GM18498 (cell line): ENCODE measurements around the gene REPIN1.
A peak's percentile ranks its signal among the peaks of the same experiment; 100 is the strongest.

Experiments
- ATAC-seq: cut with Tn5 transposase; IDR thresholded peaks from one replicate; pipeline ENCODE4 v1.9.1; 2021; ENCODE audit warnings: mild to moderate bottlenecking, moderate library complexity; ENCODE audit not compliant: unreplicated experiment

The REPIN1 gene

GRCh38 chr7:150359622-150360362 is 8.8 kb upstream of the REPIN1 start:
- ATAC-seq, result no peak

GRCh38 chr7:150360363-150361058 is 8.1 kb upstream of the REPIN1 start:
- ATAC-seq, result no peak

GRCh38 chr7:150361402-150361801 is 7.2 kb upstream of the REPIN1 start:
- no peak for ATAC-seq

GRCh38 chr7:150361807-150362621 is 6.6 kb upstream of the REPIN1 start:
- no peak for ATAC-seq

GRCh38 chr7:150363370-150363769 is 5.3 kb upstream of the REPIN1 start:
- no peak for ATAC-seq

GRCh38 chr7:150363872-150364271 is 4.8 kb upstream of the REPIN1 start:
- ATAC-seq, result no peak

- no peak for ATAC-seq
Measured at GRCh38 chr7:150365194-150365593, 3.4 kb upstream of the REPIN1 start.

- ATAC-seq, result no peak
Measured at GRCh38 chr7:150365673-150366398, 2.8 kb upstream of the REPIN1 start.

- ATAC-seq, result no peak
Measured at GRCh38 chr7:150367677-150368095, 936 bp upstream of the REPIN1 start.

GRCh38 chr7:150368884-150369747 is 494 bp downstream of the REPIN1 start:
- peak; percentile 45 for ATAC-seq

GRCh38 chr7:150369748-150370501 is 1.3 kb downstream of the REPIN1 start:
- ATAC-seq, result no peak

GRCh38 chr7:150370612-150371071 is 2.0 kb downstream of the REPIN1 start:
- no peak for ATAC-seq

GRCh38 chr7:150371131-150371995 is 2.7 kb downstream of the REPIN1 start:
- no peak for ATAC-seq

GRCh38 chr7:150371996-150372270 is 3.3 kb downstream of the REPIN1 start:
- ATAC-seq, result no peak

GRCh38 chr7:150372271-150373048 is 3.8 kb downstream of the REPIN1 start:
- no peak for ATAC-seq

GRCh38 chr7:150373049-150373801 is 4.6 kb downstream of the REPIN1 start:
- no peak for ATAC-seq

- no peak for ATAC-seq
Measured at GRCh38 chr7:150374026-150374425, 5.4 kb downstream of the REPIN1 start.
